Suprapubic skin (tissue), 3 donors: ENCODE measurements around the gene TSGA10.

ENCODE experiments used
- CTCF ChIP-seq, 2 donors: fragments of 200-600 bp in 1 of 2; fragments of 450-650 bp in 1 of 2; sonication (generic) in 1 of 2; IDR thresholded peaks; one replicate each; pipeline ENCODE4 v1.5.1; 2016 to 2019; ENCODE audit warnings: antibody characterized with exemption in 2 of 2, mild to moderate bottlenecking in 1 of 2, moderate library complexity in 1 of 2
- EP300 ChIP-seq: sonication (generic); formaldehyde crosslinking; IDR thresholded peaks from one replicate; pipeline ENCODE4 v1.6.1; 2017; ENCODE audit warnings: antibody characterized with exemption
- POLR2A ChIP-seq, 2 donors: fragments of 450-650 bp; IDR thresholded peaks; one replicate each; pipeline ENCODE4 v1.6.1; 2017; ENCODE audit warnings: antibody characterized with exemption in 2 of 2, mild to moderate bottlenecking in 2 of 2, moderate library complexity in 2 of 2

DNA sequence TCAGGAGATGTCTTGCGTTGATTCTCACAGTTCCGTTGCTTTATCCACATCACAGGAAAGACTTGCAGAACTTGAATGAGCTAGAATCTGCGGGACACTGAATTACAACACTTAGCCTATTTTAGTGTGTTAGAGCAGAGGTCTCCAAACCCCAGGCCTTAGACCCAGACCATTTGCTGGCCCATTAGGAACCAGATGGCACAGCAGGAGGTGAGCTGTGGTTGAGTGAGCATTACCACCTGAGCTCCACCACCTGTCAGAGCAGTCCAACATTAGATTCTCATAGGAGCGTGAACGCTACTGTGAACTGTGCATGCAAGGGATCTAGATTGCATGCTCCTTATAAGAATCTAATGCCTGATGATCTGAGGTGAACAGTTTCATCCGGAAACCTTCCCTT, 30.1 kb upstream of the TSGA10 start:
- TF ChIP-seq CTCF (IDR thresholded peaks at IDR 0.05) (no peak), POLR2A (IDR thresholded peaks at IDR 0.05) (no peak), EP300 (no peak)
